Omental fat pad (tissue), 4 donors: Measurements from ENCODE around the gene LIF. TPM values are rescaled to one million over a fixed set of nuclear protein-coding genes. Genes with fewer than 3 reads are reported as not detected.

Source experiments
- ATAC-seq: fragments of 150-250 bp; one replicate; pipeline ENCODE4 v1.9.1; 2016; ENCODE audit warnings: mild to moderate bottlenecking, moderate library complexity; ENCODE audit not compliant: low FRiP score
- DNase-seq: peaks from one replicate; pipeline ENCODE4 v3.0.0-alpha.2; 2019; ENCODE audit warnings: low spot score
- CTCF ChIP-seq, 3 donors: fragments of 450-650 bp; IDR thresholded peaks; one replicate each; pipeline ENCODE4 v1.5.1; 2016 to 2017; ENCODE audit warnings: antibody characterized with exemption in 3 of 3, mild to moderate bottlenecking in 3 of 3, moderate library complexity in 2 of 3
- total RNA-seq, 4 donors: library from RNA; depleted of rRNA; stranded (reverse); fragments of >200 nt; gene quantifications; one replicate each; pipeline ENCODE4 v1.1.0, GENCODE V29; 2016

The LIF gene
- total RNA-seq, 4 donors from 2014 or later, result 1.3 to 74.7 (median 24.4) TPM

GRCh38 chr22:30230787-30231461 is 15.6 kb downstream of the LIF start:
- DNase-seq (no peak), ATAC-seq (no peak)
- TF ChIP-seq CTCF (IDR thresholded peaks at IDR 0.05), result no peak

GRCh38 chr22:30230330-30230729 is 16.2 kb downstream of the LIF start:
- no peak for TF ChIP-seq CTCF (IDR thresholded peaks at IDR 0.05)
- DNase-seq, result no peak
- ATAC-seq, result no peak

GRCh38 chr22:30228509-30229359 is 17.8 kb downstream of the LIF start:
- no peak for TF ChIP-seq CTCF (IDR thresholded peaks at IDR 0.05)
- DNase-seq, result no peak
- ATAC-seq, result no peak

GRCh38 chr22:30227438-30228228 is 18.9 kb downstream of the LIF start:
- TF ChIP-seq CTCF (IDR thresholded peaks at IDR 0.05), result no peak
- no peak for DNase-seq
- ATAC-seq, result no peak

GRCh38 chr22:30226192-30226832 is 20.2 kb downstream of the LIF start:
- ATAC-seq, result no peak
- no peak for DNase-seq
- no peak for TF ChIP-seq CTCF (IDR thresholded peaks at IDR 0.05)

GRCh38 chr22:30225220-30225927 is 21.2 kb downstream of the LIF start:
- no peak for ATAC-seq
- DNase-seq, result no peak
- TF ChIP-seq CTCF (IDR thresholded peaks at IDR 0.05), result no peak
